GM03348 (cell line): ENCODE data around the gene E2F4.

Experiments used
- DNase-seq: peaks from one replicate; pipeline ENCODE4 v3.0.0; 2012; ENCODE audit warnings: low spot score

The E2F4 gene

GRCh38 chr16:67173808-67174705, 17.9 kb upstream of the E2F4 start:
- DNase-seq, result peak; percentile 87

- no peak for DNase-seq
Measured at GRCh38 chr16:67174706-67175231, 17.2 kb upstream of the E2F4 start.

GRCh38 chr16:67176662-67177061, 15.3 kb upstream of the E2F4 start:
- no peak for DNase-seq

- peak; percentile 61 for DNase-seq
Measured at GRCh38 chr16:67177743-67178699, 13.9 kb upstream of the E2F4 start.

- no peak for DNase-seq
Measured at GRCh38 chr16:67179421-67180080, 12.4 kb upstream of the E2F4 start.

GRCh38 chr16:67180166-67180565, 11.8 kb upstream of the E2F4 start:
- no peak for DNase-seq

GRCh38 chr16:67181346-67181745, 10.6 kb upstream of the E2F4 start:
- DNase-seq, result peak; percentile 83

GRCh38 chr16:67182288-67182687, 9.7 kb upstream of the E2F4 start:
- no peak for DNase-seq

GRCh38 chr16:67183284-67183626, 8.7 kb upstream of the E2F4 start:
- no peak for DNase-seq

- DNase-seq, result peak; percentile 99
Measured at GRCh38 chr16:67183627-67184452, 8.1 kb upstream of the E2F4 start, which contains the start of gene MATCAP1. TSS of gene MATCAP1 (minus strand) at chr16:67183963. CDS start at chr16:67180610, 3,353 bp downstream.

GRCh38 chr16:67184453-67184994, 7.4 kb upstream of the E2F4 start:
- DNase-seq, result no peak

GRCh38 chr16:67184995-67185650, 6.8 kb upstream of the E2F4 start:
- peak; percentile 91 for DNase-seq

- no peak for DNase-seq
Measured at GRCh38 chr16:67185651-67186134, 6.3 kb upstream of the E2F4 start.

- no peak for DNase-seq
Measured at GRCh38 chr16:67186550-67186950, 5.4 kb upstream of the E2F4 start.

GRCh38 chr16:67187175-67187890, 4.6 kb upstream of the E2F4 start:
- DNase-seq, result no peak

- no peak for DNase-seq
Measured at GRCh38 chr16:67188323-67188722, 3.6 kb upstream of the E2F4 start.

- no peak for DNase-seq
Measured at GRCh38 chr16:67188798-67189197, 3.2 kb upstream of the E2F4 start.

GRCh38 chr16:67190041-67190440, 1.9 kb upstream of the E2F4 start, which contains the start of gene EXOC3L1:
TSS of gene EXOC3L1 (minus strand) at chr16:67190136. CDS start at chr16:67189676, 460 bp downstream.
- no peak for DNase-seq
